ENCODE results near the gene GCLM.
"Not testable (repeated sequence)": the region's sequence is repeated elsewhere in the genome, so short reads cannot be mapped to it uniquely, and the experiment has no call there.

Gene GCLM

GRCh38 chr1:93864175-93864574, 45.1 kb downstream of the GCLM start:
- H3K4me3 ChIP-seq (ENCODE audit: low read depth, low read length), result no peak overlapping the region
- DNase-seq (ENCODE audit: low read depth), result no peak
- TF ChIP-seq MYC (IDR thresholded peaks at IDR 0.05; ENCODE audit: low read depth, low read length), result no peak
- no peak for TF ChIP-seq CTCF (IDR thresholded peaks at IDR 0.05; ENCODE audit: low read depth, low read length)
- no peak for TF ChIP-seq MAX (IDR thresholded peaks at IDR 0.05; ENCODE audit: low read depth, low read length)
- TF ChIP-seq POLR2A (IDR thresholded peaks at IDR 0.05; ENCODE audit: extremely low read depth, insufficient read length), result no peak

GRCh38 chr1:93857653-93858052, 51.6 kb downstream of the GCLM start:
- not testable (repeated sequence) for H3K4me3 ChIP-seq (ENCODE audit: low read depth, low read length); DNase-seq (ENCODE audit: low read depth)

- not testable (repeated sequence) for DNase-seq (ENCODE audit: low read depth); H3K4me3 ChIP-seq (ENCODE audit: low read depth, low read length)
Observed at GRCh38 chr1:93855983-93856382, 53.2 kb downstream of the GCLM start.

- no peak overlapping the region for H3K4me3 ChIP-seq (ENCODE audit: low read depth, low read length)
- no peak for DNase-seq (ENCODE audit: low read depth)
- no peak for TF ChIP-seq CTCF (IDR thresholded peaks at IDR 0.05; ENCODE audit: low read depth, low read length)
- no peak for TF ChIP-seq MAX (IDR thresholded peaks at IDR 0.05; ENCODE audit: low read depth, low read length)
- no peak for TF ChIP-seq MYC (IDR thresholded peaks at IDR 0.05; ENCODE audit: low read depth, low read length)
- no peak for TF ChIP-seq POLR2A (IDR thresholded peaks at IDR 0.05; ENCODE audit: extremely low read depth, insufficient read length)
Observed at GRCh38 chr1:93853940-93854339, 55.3 kb downstream of the GCLM start.

GRCh38 chr1:93851878-93852277, 57.4 kb downstream of the GCLM start:
- DNase-seq (ENCODE audit: low read depth), result no peak
- H3K4me3 ChIP-seq (ENCODE audit: low read depth, low read length), result no peak overlapping the region
- no peak for TF ChIP-seq CTCF (IDR thresholded peaks at IDR 0.05; ENCODE audit: low read depth, low read length)
- no peak for TF ChIP-seq MAX (IDR thresholded peaks at IDR 0.05; ENCODE audit: low read depth, low read length)
- TF ChIP-seq POLR2A (IDR thresholded peaks at IDR 0.05; ENCODE audit: extremely low read depth, insufficient read length), result no peak
- TF ChIP-seq MYC (IDR thresholded peaks at IDR 0.05; ENCODE audit: low read depth, low read length), result no peak

- TF ChIP-seq POLR2A (IDR thresholded peaks at IDR 0.05; ENCODE audit: extremely low read depth, insufficient read length) (no peak), MYC (IDR thresholded peaks at IDR 0.05; ENCODE audit: low read depth, low read length) (no peak), MAX (IDR thresholded peaks at IDR 0.05; ENCODE audit: low read depth, low read length) (no peak), CTCF (IDR thresholded peaks at IDR 0.05; ENCODE audit: low read depth, low read length) (no peak)
- H3K4me3 ChIP-seq (ENCODE audit: low read depth, low read length), result no peak overlapping the region
- no peak for DNase-seq (ENCODE audit: low read depth)
Observed at GRCh38 chr1:93851327-93851712, 57.9 kb downstream of the GCLM start.

- not testable (repeated sequence) for H3K4me3 ChIP-seq (ENCODE audit: low read depth, low read length)
- peak; percentile 20 for TF ChIP-seq CTCF (IDR thresholded peaks at IDR 0.05; ENCODE audit: low read depth, low read length)
- peak; percentile 45 for DNase-seq (ENCODE audit: low read depth)
Observed at GRCh38 chr1:93850687-93851326, 58.4 kb downstream of the GCLM start.

Data from NB4 (cell line).